HG02642 (cell line): ENCODE results near the gene CLBA1.
"Not testable (repeated sequence)": the region's sequence is repeated elsewhere in the genome, so short reads cannot be mapped to it uniquely, and the experiment has no call there.

ENCODE experiments used
- ATAC-seq: cut with Tn5 transposase; IDR thresholded peaks from one replicate; pipeline ENCODE4 v1.9.1; 2021; ENCODE audit warnings: mild to moderate bottlenecking; ENCODE audit not compliant: unreplicated experiment, poor library complexity

Gene CLBA1

DNA sequence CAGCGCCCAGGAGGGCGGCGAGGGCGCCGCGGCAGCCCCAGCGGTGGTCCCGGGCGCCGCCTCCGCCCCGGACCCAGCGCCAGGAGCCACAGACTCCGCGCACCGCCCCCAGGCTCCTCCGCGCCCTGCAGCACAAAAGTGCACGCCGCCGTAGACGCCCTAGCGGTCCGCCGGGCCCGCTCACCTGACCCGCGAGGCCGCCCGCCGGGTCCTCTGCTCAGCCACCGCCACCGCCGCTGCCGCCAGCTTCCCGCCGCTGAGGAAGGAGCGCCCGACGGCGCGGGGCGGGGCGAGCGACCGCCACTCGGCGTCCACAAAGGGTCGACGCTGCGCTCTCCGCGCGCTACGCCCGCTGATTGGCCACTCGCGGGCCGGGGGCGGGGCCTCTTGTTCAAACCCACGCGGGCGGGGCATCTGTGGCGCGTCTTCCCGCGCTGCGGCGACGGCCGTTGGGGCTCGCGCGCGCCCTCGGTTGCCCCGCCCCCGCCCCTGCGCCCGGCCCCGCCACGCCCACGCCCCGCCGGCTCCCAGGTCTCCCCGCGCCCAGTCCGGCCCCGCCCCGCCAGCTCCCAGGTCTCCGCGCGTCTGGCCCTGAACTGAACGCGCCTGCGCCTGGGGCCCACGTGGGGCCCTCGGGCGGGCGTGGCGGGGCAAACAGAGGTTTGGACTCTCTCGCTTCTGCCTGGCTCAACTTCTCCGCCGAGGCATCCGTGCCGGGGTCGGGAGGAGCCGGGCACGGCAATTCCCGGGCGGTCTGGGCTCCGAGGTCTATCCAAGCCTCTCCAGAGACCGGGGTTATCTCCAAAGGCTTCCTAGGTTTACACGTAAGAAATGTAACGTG, 35.4 kb downstream of the CLBA1 start, which contains the start of gene CDCA4:
CDCA4 (minus strand) TSS at position 269 of the 841 bp plus-strand sequence. CDS start 9,154 bp downstream, outside the sequence.
- ATAC-seq: peak; percentile 86

DNA sequence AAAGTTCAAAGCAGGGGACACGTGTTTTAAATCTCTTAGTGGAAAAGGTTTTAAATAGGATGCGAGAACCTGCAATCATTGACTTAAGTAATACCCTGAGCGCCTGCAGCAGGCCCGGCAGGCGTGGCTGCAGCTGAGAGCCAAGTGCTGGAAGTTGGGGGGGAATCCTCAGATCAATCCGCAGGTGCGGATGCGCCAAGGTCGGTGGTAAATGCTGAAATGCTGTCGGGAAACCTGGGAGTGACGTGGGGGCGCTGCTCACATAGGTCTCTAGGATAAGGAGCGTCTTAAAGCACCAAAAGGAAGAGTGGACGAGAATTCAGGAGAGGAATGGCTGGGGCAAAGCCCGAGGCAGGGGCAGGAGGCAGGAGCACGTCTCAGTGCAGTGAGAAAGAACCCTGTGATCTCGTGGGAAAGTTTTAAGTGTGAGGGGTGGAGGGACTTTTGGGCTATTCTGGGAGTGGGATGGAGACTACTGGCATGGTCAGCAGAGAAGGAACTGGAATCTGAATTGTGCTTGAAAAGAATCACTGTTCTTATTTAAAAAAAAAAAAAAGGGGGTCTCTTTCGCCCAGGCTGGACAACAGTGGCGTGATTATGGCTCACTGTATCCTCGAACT, 36.2 kb downstream of the CLBA1 start:
- peak; percentile 1 for ATAC-seq

DNA sequence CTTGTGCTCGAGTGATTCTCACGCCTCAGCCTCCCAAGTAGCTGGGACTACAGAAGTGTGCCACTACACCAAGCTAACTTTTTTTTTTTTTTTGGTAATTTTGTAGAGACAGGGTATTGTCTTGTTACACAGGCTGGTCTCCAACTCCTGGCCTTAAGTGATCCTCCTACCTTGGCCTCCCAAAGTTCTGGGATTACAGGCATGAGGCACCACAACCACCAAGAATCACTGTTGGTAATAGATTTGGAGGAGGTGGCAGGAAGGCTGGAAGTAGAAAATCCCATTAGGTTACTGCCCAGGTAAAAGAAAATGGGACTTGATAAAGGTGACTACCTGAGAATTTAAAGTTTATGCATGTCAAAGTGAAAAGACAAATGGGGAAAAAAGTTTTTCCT, 36.7 kb downstream of the CLBA1 start:
- no peak for ATAC-seq

DNA sequence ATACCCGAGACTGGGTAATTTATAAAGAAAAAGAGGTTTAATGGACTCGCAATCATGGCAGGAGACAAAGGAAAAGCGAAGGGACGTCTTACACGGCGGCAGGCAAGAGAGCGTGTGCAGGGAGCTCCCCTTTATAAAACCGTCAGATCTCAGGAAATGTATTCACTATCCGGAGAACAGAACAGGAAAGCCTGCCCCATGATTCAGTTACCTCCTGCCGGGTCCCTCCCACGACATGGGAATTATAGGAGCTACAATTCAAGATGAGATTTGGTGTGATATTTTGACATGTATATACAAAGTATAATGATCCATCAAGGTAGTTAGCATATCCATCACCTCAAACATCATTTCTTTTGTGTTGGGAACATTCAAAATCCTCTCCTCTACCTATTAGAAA, 37.6 kb downstream of the CLBA1 start:
- no peak for ATAC-seq

DNA sequence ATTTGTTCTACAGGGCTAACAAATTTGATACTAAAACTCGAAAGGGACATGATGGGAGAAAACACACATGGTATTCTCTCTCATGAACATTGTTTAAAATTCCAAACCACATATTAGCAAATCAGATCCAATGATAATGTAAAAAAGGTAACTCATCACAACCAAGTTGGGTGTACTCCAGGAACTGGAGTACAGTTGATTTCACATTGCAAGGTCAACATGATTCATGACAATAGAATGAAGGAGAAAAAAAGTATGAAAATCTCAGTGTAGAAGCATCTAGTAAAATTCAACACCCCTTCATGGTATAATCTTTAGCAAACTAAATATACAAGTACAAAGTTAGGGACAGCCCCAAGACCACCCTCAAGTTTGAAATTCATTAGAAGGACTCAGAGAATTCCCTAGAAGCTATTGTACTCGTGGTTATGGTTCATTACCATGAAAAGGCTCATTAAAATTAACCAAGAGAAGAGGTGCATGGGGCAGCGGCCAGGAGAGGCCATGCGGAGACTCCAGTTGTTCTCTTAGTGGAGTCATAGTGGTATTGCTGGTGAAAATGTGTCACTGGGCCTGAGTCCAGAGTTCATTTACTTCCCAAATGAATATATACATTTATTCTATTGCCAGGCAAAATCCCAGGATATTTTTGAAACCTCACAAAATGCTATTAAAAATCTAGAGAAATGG, 38.3 kb downstream of the CLBA1 start:
- no peak for ATAC-seq

DNA sequence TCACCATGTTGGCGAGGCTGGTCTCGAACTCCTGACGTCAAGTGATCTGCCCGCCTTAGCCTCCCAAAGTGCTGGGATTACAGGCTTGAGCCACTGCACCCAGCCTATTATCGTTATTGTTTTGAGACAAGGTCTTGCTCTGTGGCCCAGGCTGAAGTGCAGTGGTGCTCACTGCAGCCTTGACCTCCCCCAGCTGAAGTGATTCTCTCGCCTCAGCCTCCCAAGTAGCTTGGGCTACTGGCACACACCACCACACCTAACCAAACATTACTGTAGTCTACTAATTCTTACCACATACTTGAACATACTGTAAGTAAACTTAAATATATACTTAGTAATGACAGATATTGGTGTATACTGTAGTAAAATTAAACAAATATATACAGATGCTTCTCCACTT, 39.8 kb downstream of the CLBA1 start:
- no peak for ATAC-seq

DNA sequence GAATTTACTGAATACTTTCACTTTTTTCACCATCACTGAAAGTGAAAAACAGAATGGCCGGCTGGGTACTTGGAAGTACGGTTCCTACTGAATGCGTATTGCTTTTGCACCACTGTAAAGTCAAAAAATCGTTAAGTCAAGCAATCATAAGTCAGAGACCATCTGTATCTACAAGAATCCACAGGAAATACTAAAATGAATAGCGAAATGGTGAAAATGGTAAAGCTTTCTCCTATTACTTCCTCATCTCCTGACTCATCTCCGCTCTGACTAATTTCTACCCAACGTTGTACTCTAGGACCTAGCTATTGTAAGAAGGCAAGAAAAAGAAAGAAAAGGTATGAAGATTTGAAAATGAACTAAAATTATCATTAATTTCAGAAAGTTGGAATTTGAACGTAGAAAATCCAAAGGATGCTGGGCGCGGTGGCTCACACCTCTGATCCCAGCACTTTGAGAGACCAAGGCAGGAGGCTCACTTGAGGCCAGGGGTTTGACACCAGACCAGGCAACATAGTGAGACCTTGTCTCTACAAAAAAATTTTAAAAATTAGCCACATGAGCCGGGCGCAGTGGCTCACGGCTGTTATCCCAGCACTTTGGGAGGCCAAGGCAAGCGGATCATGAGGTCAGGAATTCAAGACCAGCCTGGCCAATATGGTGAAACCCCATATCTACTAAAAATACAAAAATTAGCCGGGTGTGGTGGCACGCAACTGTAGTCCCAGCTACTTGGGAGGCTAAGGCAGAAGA, 40.6 kb downstream of the CLBA1 start:
- ATAC-seq: no peak

DNA sequence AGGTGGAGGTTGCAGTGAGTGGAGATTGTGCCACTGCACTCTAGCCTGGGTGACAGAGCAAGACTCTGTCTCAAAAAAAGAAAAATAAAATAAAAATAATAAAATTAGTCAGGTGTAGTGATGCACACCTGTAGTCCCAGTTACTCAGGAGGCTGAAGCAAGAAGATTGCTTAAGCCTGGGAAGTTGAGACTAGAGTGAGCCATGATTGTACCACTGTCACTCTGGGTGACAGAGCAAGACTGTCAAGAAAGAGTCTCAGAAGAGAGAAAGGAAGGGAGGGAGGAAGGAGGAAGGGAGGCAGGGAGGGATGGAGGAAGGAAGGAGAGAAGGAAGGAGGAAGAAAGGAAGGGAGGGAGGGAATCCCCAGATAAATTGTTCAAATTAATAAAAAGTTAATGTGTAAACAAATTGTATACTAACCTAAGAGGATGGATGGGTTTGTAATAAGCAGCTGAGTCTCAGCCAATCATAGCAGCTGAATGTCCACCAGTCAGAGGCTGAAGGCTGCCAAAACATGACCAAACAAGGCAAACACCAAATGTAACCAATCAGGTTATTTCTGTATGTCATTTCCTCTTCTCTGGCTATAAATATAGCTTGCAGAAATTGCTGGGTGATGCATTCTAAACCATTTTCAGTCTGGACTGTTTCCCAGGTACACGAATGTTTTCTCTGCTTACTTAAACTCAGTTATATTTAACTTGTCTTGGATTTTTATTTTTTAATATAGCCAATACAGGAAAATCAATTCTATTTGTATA, 41.4 kb downstream of the CLBA1 start:
- no peak for ATAC-seq

DNA sequence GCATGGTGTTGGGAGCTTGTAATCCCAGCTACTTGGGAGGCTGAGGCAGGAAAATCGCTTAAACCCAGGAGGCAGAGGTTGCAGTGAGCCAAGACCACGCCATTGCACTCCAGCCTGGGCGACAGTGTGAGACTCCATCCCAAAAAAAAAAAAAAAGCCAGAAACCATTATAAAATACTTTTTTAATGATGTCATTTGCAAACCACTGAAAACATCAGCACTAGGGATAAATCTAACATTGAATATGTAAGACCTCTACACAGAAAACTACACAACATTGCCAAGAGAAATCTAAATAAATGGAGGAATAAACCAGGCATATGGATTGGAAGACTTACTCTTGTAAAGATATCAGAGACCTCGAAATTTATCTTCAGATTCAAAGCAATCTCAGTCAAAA, 42.1 kb downstream of the CLBA1 start:
- ATAC-seq: not testable (repeated sequence)

DNA sequence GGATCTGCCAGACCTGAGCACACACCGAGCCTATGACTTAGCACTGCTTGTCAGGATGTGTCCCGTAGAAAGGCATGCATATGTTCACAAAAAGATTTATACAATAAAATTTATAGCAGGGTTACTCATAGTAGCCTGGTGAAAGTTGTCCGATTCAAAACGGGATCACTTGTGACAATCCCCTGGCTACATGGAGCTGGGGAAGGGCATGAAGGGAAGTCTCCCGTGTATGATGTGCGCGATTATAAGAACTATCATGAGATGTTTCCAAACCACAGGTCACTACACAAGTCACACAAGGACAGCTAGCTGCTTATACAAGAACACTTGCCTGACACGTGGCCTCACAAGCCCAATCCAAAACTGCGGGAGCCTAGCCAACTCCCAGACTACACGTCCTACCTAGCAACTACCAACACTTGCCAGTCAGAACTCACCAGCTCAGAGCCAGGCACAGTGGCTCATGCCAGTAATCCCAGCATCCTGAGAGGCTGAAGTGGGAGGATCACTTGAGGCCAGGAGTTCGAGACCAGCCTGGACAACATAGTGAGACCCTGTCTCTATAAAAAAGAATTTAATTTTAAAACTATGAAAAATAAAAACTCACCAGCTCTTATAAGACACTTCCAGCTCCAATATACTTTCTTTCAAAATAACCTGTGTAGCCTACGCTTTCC, 42.8 kb downstream of the CLBA1 start:
- no peak for ATAC-seq

DNA sequence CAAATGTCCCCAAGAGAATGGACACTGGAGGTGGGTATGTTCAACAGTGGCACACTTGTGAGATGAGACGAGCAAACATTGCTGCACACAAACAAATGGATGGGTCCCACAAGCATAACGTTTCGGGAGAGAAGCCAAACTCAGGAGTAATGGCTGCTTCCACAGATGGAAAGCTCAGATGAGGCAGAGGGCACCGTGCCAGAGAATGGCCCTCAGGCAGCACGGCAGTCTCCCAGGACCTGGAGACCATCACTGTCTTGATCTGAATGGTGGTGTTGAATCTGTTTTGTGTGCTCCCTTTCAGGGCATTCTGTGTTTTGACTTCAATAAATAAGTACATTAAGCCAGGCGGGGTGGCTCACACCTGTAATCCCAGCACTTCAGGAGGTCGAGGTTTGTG, 43.8 kb downstream of the CLBA1 start:
- no peak for ATAC-seq

DNA sequence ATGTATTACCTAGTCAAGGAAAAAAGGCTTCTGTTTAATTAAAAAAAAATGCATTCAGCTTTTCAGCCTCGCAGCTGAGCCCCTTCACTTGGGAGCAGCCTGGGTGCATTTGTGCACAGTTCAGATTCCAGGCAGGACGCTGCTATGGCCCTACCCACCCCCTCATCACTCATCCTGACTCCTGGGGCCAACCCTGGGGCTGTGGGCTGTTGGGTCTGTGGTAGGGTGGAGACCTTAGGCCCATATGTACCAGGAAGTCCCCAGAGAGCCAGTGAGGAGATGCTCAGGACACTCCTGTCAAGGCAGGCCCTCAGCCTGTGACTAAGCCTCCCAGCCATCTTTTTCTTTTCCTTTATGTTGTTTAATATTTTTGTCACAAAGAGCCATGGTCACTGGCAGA, 44.6 kb downstream of the CLBA1 start:
- no peak for ATAC-seq

DNA sequence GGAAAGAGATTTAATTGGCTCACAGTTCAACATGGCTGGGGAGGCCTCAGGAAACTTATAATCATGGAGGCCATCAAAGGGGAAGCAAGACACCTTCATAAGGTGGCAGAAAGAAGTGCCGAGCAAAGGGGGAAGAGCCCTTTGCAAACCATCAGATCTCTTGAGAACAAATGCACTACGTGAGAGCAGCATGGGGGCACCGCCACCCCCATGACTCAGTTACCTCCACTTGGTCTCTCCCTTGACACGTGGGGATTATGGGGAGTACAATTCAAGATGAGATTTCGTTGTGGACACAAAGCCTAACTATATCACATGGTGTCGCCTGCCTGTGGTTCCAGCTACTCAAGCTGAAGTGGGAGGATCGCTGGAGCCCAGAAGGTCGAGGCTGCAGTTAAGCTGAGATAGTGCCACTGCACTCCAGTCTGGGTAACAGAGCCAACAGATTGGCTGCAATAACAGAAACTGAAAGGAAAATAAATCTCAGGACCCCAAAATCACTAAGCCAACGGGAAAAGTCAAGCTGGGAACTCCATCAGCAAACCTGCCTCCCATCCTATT, 45.3 kb downstream of the CLBA1 start:
- no peak for ATAC-seq

DNA sequence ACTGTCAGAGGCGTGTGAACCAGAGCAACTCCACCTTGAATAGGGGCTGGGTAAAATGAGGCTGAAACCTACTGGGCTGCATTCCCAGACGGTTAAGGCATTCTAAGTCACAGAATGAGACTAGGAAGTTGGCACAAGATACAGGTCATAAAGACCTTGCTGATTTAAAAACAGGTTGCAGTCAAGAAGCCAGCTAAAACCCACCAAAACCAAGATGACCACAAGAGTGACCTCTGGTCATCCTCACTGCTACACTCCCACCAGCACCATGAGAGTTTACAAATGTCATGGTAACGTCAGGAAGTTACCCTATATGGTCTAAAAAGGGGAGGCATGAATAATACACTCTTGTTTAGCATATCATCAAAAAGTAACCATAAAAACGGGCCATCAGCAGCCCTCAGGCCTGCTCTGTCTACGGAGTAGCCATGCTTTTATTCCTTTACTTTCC, 46.9 kb downstream of the CLBA1 start:
- not testable (repeated sequence) for ATAC-seq

DNA sequence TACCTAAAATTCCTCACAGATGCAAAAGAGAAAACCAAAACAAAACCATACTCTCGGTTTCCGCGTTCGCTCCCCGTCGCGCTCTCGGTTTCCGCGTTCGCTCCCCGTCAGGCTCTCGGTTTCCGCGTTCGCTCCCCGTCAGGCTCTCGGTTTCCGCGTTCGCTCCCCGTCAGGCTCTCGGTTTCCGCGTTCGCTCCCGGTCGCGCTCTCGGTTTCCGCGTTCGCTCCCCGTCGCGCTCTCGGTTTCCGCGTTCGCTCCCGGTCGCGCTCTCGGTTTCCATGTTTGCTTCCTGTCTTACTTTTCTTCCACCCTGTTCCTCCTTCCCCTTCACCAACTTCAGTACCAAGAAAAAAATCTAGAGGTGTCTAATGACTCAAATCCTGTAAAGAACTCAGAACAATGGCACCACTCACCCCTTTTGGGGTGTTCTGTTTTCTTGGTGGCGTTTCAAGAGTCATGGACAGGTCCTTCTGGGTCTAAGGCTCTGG, 47.9 kb downstream of the CLBA1 start:
- not testable (repeated sequence) for ATAC-seq

DNA sequence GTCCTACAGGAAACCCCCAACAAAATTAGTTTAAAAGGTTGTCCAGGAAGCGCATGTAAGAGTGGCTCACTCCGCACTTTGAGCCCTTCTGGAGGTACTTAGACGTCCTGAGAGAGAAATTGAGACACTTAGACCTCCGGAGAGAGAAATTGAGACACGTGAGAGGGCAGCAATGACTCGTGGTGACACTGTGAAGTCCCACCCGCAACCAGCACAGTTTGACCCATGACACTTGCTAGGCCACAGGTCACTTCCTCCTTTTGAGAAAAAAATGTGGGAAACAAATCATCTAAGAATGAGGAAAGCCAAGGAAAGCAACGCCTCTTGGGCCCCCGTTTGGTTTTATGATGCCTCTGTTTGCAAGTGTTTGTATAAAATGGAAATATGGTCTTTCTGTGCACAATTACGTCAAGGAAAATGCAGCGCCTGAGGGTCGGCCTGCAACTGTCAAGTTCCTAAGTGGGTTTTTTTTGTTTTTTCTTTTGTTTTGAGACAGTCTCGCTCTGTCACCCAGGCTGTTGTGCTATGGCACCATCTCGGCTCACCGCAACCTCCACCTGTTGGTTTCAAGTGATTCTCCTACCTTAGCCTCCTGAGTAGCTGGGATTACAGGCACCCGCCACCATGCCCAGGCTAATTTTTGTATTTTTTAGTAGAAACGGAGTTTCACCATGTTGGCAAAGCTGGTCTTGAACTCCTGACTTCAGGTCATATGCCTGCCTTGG, 48.9 kb downstream of the CLBA1 start:
- ATAC-seq: no peak

DNA sequence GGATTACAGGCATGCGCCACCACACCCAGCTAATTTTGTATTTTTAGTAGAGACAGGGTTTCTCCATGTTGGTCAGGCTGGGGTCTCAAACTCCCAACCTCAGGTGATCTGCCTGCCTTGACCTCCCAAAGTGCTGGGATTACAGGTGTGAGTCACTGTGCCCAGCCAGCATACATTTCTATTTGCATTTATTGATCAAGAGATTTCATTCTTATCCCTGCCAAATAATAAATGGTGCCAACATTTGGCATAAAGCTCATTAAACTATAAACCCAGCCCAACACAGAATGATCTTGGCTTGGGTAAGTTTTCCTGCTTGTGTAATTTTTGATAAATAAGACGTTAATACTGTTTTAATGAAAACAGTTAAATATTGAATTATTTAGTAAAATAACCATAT, 50.0 kb downstream of the CLBA1 start:
- not testable (repeated sequence) for ATAC-seq
